Measurements from ENCODE around the gene MRPL24. TPM values are rescaled to one million over a fixed set of nuclear protein-coding genes. Genes with fewer than 3 reads are reported as not detected.

The MRPL24 gene
- total RNA-seq, 1 experiment from 2014 or later, result 27.3 TPM

GRCh38 chr1:156690675-156691036, 50.2 kb downstream of the MRPL24 start:
- H3K4me1 Mint-ChIP-seq, result peaks cover 57 to 58% of the 10 kb centered on the region in 2 experiments
- WGBS (ENCODE audit: extremely low coverage, insufficient read length, low lambda C conversion rate), result no CpG with 5 or more reads among the region's 8 CpGs
- Histone ChIP-seq H3K4ac (ENCODE audit: low read depth, low read length) (no peak overlapping the region), H4K20me1 (ENCODE audit: control insufficient read depth, insufficient read depth, insufficient read length) (no peaks in the 10 kb centered on the region), H2AFZ (ENCODE audit: low read length) (no peak overlapping the region), H3K27ac (ENCODE audit: insufficient read length, low read depth, low read length) (no peak overlapping the region), H4K91ac (ENCODE audit: insufficient read length, low read depth, low read length) (no peak overlapping the region), H2BK20ac (ENCODE audit: low read depth, low read length, poor library complexity, severe bottlenecking) (no peak overlapping the region), H3T11ph (ENCODE audit: low read length) (no peak overlapping the region), H3K4me1 (ENCODE audit: insufficient read depth, low read length) (peaks cover 17% of the 10 kb centered on the region; the same call in 1 of the 2 replicates), H3K23ac (ENCODE audit: insufficient read length, low read depth, low read length) (no peak overlapping the region), H3K79me1 (ENCODE audit: insufficient read depth, low read depth, low read length, poor library complexity, severe bottlenecking) (no peaks in the 10 kb centered on the region), H3K14ac (ENCODE audit: insufficient read depth, low read length) (no peak overlapping the region), H2BK12ac (ENCODE audit: insufficient read length, low read depth, low read length) (no peak overlapping the region), H2BK120ac (ENCODE audit: low read depth, low read length, poor library complexity, severe bottlenecking) (no peak overlapping the region), H4K5ac (ENCODE audit: insufficient read length, low read depth, low read length) (no peak overlapping the region), H3K4me2 (ENCODE audit: insufficient read depth, insufficient read length, low read length) (no peak overlapping the region), H3K56ac (ENCODE audit: insufficient read length, low read depth, low read length) (no peak overlapping the region), H2BK15ac (ENCODE audit: low read depth, low read length) (no peak overlapping the region), H4K8ac (replicated peaks; ENCODE audit: insufficient read length, low read depth, low read length) (no peak overlapping the region), H3K23me2 (ENCODE audit: insufficient read length, low read depth, low read length, poor library complexity, severe bottlenecking) (peaks cover 10% of the 10 kb centered on the region), H3K18ac (ENCODE audit: insufficient read length, low read depth, low read length) (no peak overlapping the region), H3K9me3 (ENCODE audit: control insufficient read depth, low read depth, low read length) (no peaks in the 10 kb centered on the region), H2BK5ac (ENCODE audit: insufficient read length, low read length) (no peak overlapping the region), H2AK5ac (ENCODE audit: insufficient read length, low read length) (no peak overlapping the region), H3K79me2 (ENCODE audit: insufficient read depth, low read length) (no peaks in the 10 kb centered on the region), H3K27me3 (ENCODE audit: insufficient read depth, low read length) (no peaks in the 10 kb centered on the region), H3K9ac (ENCODE audit: extremely low read depth, insufficient read length, low read length) (no peak overlapping the region)
- TF ChIP-seq CTCF (conservative IDR thresholded peaks at IDR 0.05), result no peak
- no peaks in the 10 kb centered on the region for H3K36me3 Mint-ChIP-seq (ENCODE audit: insufficient read depth in 1 of 3, low read depth in 3 of 3)
- H3K27ac Mint-ChIP-seq, result peak overlapping the region in 1 of 3 experiments; percentile 2; a peak in 2 of 7 replicates
- H3K9me3 Mint-ChIP-seq, result peaks cover 0 to 5% of the 10 kb centered on the region in 2 experiments; a peak in 1 of 5 replicates
- peak overlapping the region in 1 of 2 experiments; percentile 76; a peak in 2 of 5 replicates for H3K4me3 Mint-ChIP-seq
- DNase-seq, result no peak
- peaks cover 13% of the 10 kb centered on the region for H3K27me3 Mint-ChIP-seq (ENCODE audit: low read depth)
